ENCODE data around the gene HOXA6. TPM values are rescaled to one million over a fixed set of nuclear protein-coding genes. Genes with fewer than 3 reads are reported as not detected.

The HOXA6 gene
- total RNA-seq, 1 experiment from 2014 or later = 3.3 TPM

- CTCF ChIA-PET = no interaction called here
- H3K27ac ChIP-seq (ENCODE audit: low read length) = no peak overlapping the region
- BruUV-seq (replicated peaks) = no TSS peak
Observed at GRCh38 chr7:27188386-27189294, 41.1 kb upstream of the HOXA6 start.

More at GRCh38 chr7:27188386-27189294, 41.1 kb upstream of the HOXA6 start:
- Histone ChIP-seq H3K4me1 (ENCODE audit: control insufficient read depth, insufficient read depth, low read length) (peaks cover 7% of the 10 kb centered on the region), H3K27me3 (ENCODE audit: control insufficient read depth, insufficient read depth, low read length) (no peaks in the 10 kb centered on the region), H3K9me3 (ENCODE audit: control insufficient read depth, insufficient read depth, low read depth, low read length) (no peaks in the 10 kb centered on the region), H3K36me3 (ENCODE audit: control insufficient read depth, insufficient read depth, low read length) (no peaks in the 10 kb centered on the region), H3K4me3 (ENCODE audit: low read depth in 2 of 2, low read length in 2 of 2) (no peak overlapping the region)
- POLR2A ChIA-PET = no interaction called here
- intact Hi-C loops (cut with micrococcal nuclease; ENCODE audit: unreplicated experiment) = no loop called here
- TF ChIP-seq SIN3A (IDR thresholded peaks at IDR 0.05; ENCODE audit: borderline replicate concordance, insufficient read depth, low read depth, low read length) = no peak
- no peak for TF ChIP-seq POLR2AphosphoS5 (IDR thresholded peaks at IDR 0.05; ENCODE audit: low read depth, low read length)
- no peak for TF ChIP-seq CTCF (IDR thresholded peaks at IDR 0.05)
- TF ChIP-seq REST (IDR thresholded peaks at IDR 0.05; ENCODE audit: insufficient read depth in 1 of 2, low read depth in 2 of 2, low read length in 1 of 2) = no peak
- TF ChIP-seq TCF7L2 (IDR thresholded peaks at IDR 0.05; ENCODE audit: low read depth, low read length) = no peak
- DNase-seq (ENCODE audit: low read depth, low spot score) (no peak), ATAC-seq (no peak)
- in situ Hi-C loops (cut with HindIII; ENCODE audit: low pct_unique_long_range_greater_than_20kb, low sequenced_read_pairs) = no loop called here

Data from Panc1 (cell line).